Fibroblast of villous mesenchyme (primary cell): ENCODE measurements around the gene KCNJ5. TPM values are rescaled to one million over a fixed set of nuclear protein-coding genes. Genes with fewer than 3 reads are reported as not detected.
"Not testable (repeated sequence)": the region's sequence is repeated elsewhere in the genome, so short reads cannot be mapped to it uniquely, and the experiment has no call there.

Source experiments
- DNase-seq: peaks from one replicate; pipeline ENCODE4 v3.0.0-alpha.2; 2010; ENCODE audit warnings: low read depth
- H3K4me3 ChIP-seq: 2 replicates; pipeline ENCODE4 v1.5.1; 2011; ENCODE audit warnings: low read depth, mild to moderate bottlenecking, low read length
- total RNA-seq: library from RNA; depleted of rRNA; stranded (reverse); fragments of >200 nt; gene quantifications from 2 replicates; pipeline ENCODE4 v1.2.3, GENCODE V29; 2012
- TF ChIP-seq, protein P1 (sequence below): IDR thresholded peaks from 2 replicates; pipeline ENCODE4 v1.5.1; 2012; ENCODE audit warnings: low read depth, mild to moderate bottlenecking, low read length; ENCODE audit not compliant: insufficient read depth

Gene KCNJ5
- total RNA-seq, 1 donor, result under 0.01 TPM

DNA sequence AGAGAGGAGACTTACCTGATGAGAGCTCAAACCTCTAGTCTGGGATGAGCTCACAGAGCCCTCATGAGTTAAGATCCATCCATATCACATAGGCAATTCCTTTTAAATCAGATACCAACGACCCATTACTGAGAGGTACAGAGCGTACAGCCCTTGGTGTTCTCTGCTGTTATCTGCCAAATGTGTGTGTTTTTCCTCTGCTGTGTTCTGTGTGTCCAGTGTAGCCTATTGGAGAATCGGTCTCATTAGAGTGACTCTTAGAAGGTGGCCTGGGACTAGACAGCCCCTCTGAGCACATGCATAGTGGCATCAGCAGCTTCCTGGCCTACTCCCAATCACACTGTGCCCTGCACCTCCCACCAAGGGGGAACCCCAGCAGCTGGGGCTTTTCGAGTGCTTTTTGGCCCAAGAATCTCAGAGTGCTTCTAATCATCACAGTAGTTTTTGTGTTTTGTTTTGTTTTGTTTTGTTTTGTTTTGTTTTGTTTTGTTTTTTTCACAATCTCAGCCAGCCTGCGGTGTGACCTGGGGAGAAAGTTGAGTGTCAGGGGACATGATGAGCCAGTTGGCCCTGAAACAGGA lies 26.1 kb downstream of the KCNJ5 start:
- H3K4me3 ChIP-seq, result no peak overlapping the region
- no peak for DNase-seq
- TF ChIP-seq, protein P1, sequence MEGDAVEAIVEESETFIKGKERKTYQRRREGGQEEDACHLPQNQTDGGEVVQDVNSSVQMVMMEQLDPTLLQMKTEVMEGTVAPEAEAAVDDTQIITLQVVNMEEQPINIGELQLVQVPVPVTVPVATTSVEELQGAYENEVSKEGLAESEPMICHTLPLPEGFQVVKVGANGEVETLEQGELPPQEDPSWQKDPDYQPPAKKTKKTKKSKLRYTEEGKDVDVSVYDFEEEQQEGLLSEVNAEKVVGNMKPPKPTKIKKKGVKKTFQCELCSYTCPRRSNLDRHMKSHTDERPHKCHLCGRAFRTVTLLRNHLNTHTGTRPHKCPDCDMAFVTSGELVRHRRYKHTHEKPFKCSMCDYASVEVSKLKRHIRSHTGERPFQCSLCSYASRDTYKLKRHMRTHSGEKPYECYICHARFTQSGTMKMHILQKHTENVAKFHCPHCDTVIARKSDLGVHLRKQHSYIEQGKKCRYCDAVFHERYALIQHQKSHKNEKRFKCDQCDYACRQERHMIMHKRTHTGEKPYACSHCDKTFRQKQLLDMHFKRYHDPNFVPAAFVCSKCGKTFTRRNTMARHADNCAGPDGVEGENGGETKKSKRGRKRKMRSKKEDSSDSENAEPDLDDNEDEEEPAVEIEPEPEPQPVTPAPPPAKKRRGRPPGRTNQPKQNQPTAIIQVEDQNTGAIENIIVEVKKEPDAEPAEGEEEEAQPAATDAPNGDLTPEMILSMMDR, result no peak

DNA sequence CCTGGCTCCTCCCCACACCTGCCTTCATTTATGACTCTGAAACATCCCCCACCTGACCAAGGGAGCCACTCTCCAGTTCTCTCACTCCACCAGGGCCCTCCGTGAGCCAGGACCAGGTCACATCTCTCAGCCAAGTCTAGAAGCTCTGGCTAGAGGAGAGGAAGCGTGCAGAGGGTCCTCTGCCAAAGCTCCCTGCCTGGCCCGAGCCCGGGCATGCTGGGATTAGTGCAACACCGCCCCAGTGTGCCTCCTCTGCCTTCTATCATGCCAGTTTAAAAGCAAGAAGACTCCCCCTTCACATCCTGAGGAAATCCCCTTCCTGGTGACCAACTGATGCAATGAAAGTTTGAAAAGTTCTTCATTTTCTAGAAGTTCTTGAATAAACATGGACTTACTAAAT lies 28.1 kb downstream of the KCNJ5 start:
- no peak overlapping the region for H3K4me3 ChIP-seq
- DNase-seq, result no peak
- TF ChIP-seq, protein P1, result no peak

DNA sequence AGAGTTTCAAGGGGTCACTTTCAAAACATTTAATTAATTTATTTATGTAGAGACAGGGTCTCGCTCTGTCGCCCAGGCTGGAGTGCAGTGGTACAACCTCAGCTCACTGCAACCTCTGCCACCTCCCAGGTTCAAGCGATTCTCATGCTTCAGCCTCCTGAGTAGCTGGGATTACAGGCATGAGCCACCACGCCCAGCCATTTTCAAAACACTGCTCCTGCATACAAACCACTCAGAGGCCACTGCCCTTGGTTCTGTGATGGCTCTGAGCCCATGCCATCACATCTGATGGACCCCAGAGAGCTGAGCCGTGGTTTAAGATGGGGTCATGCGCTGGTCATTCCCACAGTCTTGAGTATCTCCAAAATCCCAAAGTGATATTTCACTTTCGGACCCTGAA lies 28.5 kb downstream of the KCNJ5 start:
- H3K4me3 ChIP-seq, DNase-seq: not testable (repeated sequence)

DNA sequence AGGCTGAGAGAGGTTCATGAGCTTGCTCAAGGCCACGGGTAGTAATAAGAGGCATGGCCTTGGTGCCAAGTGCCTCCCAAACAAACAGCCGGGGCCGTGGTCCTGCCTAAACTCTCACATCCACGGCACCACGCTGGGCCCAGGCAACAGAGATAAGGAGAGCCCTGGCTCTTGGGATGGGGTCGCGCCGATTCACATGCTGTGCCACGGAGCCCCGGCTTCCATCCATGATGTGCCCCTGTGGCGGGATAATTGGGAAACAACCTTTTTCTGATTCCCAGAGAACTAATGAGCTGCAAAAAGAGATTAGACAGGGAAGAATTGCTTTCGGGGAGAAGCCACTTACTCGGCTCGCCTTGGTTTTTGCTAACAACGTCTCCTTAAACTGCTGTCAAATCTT lies 29.5 kb downstream of the KCNJ5 start:
- no peak for DNase-seq
- TF ChIP-seq, protein P1, result no peak
- H3K4me3 ChIP-seq, result no peak overlapping the region

DNA sequence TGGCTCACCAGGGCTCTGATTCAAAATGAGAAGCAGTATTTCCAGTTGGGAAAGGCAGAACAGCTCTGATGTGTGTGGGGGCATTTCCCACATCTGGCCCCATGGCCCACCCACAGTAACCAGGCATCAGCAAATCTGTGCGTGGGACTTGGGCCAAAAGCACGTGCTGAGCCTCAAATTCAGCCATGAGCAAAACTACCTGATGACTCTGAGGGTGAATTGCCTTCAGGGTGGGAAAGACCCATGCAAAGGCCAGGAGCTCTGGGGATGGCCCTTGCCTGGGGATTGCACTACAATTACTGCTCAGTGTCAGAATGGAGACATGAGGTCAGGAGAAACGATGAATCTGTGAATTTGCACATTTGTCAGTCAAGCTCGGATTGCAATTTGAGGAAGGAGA lies 30.6 kb downstream of the KCNJ5 start:
- DNase-seq, result no peak
- TF ChIP-seq, protein P1, result no peak
- H3K4me3 ChIP-seq, result no peak overlapping the region

DNA sequence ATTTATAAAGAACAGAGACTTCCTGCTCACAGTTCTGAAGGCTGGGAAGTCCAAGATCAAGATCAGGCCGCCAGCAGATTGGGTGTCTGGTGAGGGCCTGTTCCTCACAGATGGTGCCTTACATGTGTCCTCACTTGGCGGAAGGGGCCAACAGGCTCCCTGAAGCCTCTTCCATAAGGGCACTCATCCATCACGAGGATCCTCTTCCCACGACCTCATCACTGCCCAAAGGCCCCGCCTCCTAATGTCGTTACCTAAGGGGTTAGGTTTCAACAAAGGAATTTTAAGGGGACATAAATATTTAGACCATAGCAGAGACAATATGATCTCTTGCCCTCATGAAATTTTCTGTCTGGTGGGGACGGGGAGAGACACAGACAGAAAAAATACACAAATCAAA lies 32.9 kb downstream of the KCNJ5 start:
- TF ChIP-seq, protein P1, result no peak
- no peak overlapping the region for H3K4me3 ChIP-seq
- no peak for DNase-seq

DNA sequence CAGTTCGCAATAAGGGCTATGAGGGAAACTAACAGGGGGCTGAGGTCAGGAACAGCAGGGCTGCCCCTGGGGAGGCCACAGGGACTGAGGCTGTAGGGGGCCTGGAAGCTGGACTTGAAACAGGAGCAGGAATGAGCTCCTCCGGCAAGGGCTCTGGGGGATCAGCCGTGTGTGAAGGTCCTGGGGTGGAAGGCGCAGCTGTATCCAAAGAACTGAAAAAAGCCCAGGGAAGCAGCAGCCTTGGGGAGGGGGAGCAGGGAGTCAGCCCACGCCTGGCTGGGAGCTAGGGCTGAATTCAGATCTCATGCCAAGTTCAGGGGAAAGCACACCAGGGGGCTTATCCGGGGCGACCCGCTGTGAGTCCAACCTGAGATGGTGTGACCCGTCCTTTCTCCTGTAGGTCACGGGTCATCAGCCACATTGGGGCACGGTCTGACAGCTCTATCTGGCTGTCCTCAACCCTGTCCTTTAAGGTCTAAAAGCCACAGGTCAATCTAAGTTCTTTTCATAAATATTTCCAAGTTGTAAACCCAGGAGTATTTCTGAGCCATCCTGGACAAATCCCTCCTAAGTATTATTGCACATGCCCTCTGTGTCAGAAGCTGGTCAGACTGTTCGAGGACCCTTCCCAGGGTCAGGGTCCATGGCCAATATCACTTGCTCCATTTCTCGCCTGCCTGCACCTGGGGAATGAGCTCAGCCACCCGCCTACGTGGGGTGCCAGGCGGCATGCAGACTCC lies 33.5 kb downstream of the KCNJ5 start:
- H3K4me3 ChIP-seq, result no peak overlapping the region
- DNase-seq, result no peak
- TF ChIP-seq, protein P1, result no peak
